ENCODE data around the gene ANKRD34B. TPM values are rescaled to one million over a fixed set of nuclear protein-coding genes. Genes with fewer than 3 reads are reported as not detected.

ANKRD34B gene
- total RNA-seq, 1 experiment from 2014 or later: 1.6 TPM

GRCh38 chr5:80541392-80541791 is 28.7 kb downstream of the ANKRD34B start (continued):
- TF ChIP-seq ZNF512 (CRISPR knock-in tag; IDR thresholded peaks at IDR 0.05; ENCODE audit: borderline replicate concordance): no peak

- Mint-ChIP-seq H3K36me3 (no peaks in the 10 kb centered on the region), H3K4me3 (no peak overlapping the region), H3K27ac (no peak overlapping the region), H3K4me1 (no peaks in the 10 kb centered on the region), H3K27me3 (ENCODE audit: low read depth) (no peaks in the 10 kb centered on the region; the same call in 1 of the 2 replicates), H3K9me3 (peaks cover 23% of the 10 kb centered on the region)
- ChIA-PET POLR2A (no interaction called here), CTCF (no interaction called here)
- TF ChIP-seq E2F1 (CRISPR knock-in tag; IDR thresholded peaks at IDR 0.05) (no peak), PRRX2 (CRISPR knock-in tag; IDR thresholded peaks at IDR 0.05) (no peak), CDX4 (CRISPR knock-in tag; IDR thresholded peaks at IDR 0.05; ENCODE audit: borderline replicate concordance) (no peak), CTCF (IDR thresholded peaks at IDR 0.05) (no peak), CREM (CRISPR knock-in tag; IDR thresholded peaks at IDR 0.05) (no peak), AFF4 (CRISPR knock-in tag; IDR thresholded peaks at IDR 0.05; ENCODE audit: borderline replicate concordance) (no peak), ZMAT4 (CRISPR knock-in tag; IDR thresholded peaks at IDR 0.05) (no peak), FOXP1 (CRISPR knock-in tag; IDR thresholded peaks at IDR 0.05; ENCODE audit: borderline replicate concordance) (no peak), TCF7 (CRISPR knock-in tag; IDR thresholded peaks at IDR 0.05; ENCODE audit: low read depth) (no peak), ZNF121 (CRISPR knock-in tag; IDR thresholded peaks at IDR 0.05) (no peak), GTF2I (CRISPR knock-in tag; conservative IDR thresholded peaks at IDR 0.05) (no peak), E2F5 (CRISPR knock-in tag; IDR thresholded peaks at IDR 0.05) (no peak), MAX (CRISPR knock-in tag; IDR thresholded peaks at IDR 0.05) (no peak)
- no peak for ATAC-seq
- no peak for DNase-seq (ENCODE audit: low spot score)
Measured at GRCh38 chr5:80540691-80541090, 29.4 kb downstream of the ANKRD34B start.

Data from WTC11 (cell line).